ENCODE results near the gene FLRT1. TPM values are rescaled to one million over a fixed set of nuclear protein-coding genes. Genes with fewer than 3 reads are reported as not detected.

Gene FLRT1
- total RNA-seq, 1 donor from 2014 or later: 3.7 TPM

DNA sequence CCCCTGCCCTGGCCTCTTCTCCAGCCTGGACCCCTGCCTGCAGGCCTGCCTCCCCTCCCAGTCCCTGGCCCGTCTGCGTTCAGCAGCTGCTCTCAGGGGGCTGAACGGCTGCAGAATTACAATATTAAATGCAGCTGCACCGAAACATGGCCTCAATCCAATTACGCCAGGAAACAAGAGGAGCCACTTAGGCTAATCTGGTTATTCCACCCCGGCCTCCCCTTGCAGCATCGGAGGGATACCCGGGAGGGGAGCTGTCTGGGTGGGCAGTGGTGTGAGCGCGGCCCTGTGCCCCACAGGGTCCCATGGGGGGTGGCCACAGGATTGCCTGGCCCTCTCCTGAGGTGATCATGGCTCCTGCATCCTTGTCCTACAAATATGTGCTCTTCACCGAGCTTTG is 42.6 kb downstream of the FLRT1 start:
- Mint-ChIP-seq H3K4me3 (ENCODE audit: unreplicated experiment) (no peak overlapping the region), H3K27ac (ENCODE audit: unreplicated experiment) (no peak overlapping the region), H3K4me1 (ENCODE audit: low read depth, unreplicated experiment) (peaks cover 4% of the 10 kb centered on the region), H3K27me3 (ENCODE audit: unreplicated experiment) (peaks cover 9% of the 10 kb centered on the region), H3K9me3 (ENCODE audit: unreplicated experiment) (no peaks in the 10 kb centered on the region), H3K36me3 (ENCODE audit: unreplicated experiment) (no peaks in the 10 kb centered on the region)
- TF ChIP-seq CTCF (IDR thresholded peaks at IDR 0.05; ENCODE audit: partially characterized antibody, unreplicated experiment): no peak
- DNase-seq: peak; percentile 57

- Mint-ChIP-seq H3K36me3 (ENCODE audit: unreplicated experiment) (no peaks in the 10 kb centered on the region), H3K4me1 (ENCODE audit: low read depth, unreplicated experiment) (peaks cover 4% of the 10 kb centered on the region), H3K27ac (ENCODE audit: unreplicated experiment) (no peak overlapping the region), H3K4me3 (ENCODE audit: unreplicated experiment) (no peak overlapping the region), H3K27me3 (ENCODE audit: unreplicated experiment) (peaks cover 9% of the 10 kb centered on the region), H3K9me3 (ENCODE audit: unreplicated experiment) (no peaks in the 10 kb centered on the region)
- no peak for TF ChIP-seq CTCF (IDR thresholded peaks at IDR 0.05; ENCODE audit: partially characterized antibody, unreplicated experiment)
- DNase-seq: no peak
Measured at GRCh38 chr11:64078905-64079304, 43.2 kb downstream of the FLRT1 start.

DNA sequence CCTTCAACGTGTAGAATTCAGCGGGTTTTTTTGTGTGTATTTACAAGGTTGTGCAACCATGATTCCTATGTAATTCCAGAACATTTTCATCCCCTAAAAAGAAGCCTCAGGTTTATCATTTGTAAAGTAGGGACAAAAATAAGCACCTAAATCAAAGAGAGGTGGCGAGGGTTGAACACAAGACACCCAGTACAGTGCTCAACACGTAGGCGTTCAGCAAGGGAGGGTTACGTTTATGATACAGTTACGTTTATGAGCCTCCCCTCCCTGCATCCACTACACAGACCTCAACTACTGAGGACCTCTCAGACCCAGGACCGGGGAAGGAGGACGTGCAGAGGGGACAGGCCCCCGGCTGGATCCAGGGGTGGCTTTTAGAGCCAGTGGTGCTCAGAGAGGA is 44.7 kb downstream of the FLRT1 start:
- no peak for TF ChIP-seq CTCF (IDR thresholded peaks at IDR 0.05; ENCODE audit: partially characterized antibody, unreplicated experiment)
- H3K4me1 Mint-ChIP-seq (ENCODE audit: low read depth, unreplicated experiment): peaks cover 4% of the 10 kb centered on the region
- no peak overlapping the region for H3K4me3 Mint-ChIP-seq (ENCODE audit: unreplicated experiment)
- H3K27me3 Mint-ChIP-seq (ENCODE audit: unreplicated experiment): peaks cover 9% of the 10 kb centered on the region
- no peaks in the 10 kb centered on the region for H3K9me3 Mint-ChIP-seq (ENCODE audit: unreplicated experiment)
- H3K27ac Mint-ChIP-seq (ENCODE audit: unreplicated experiment): no peak overlapping the region
- DNase-seq: no peak
- H3K36me3 Mint-ChIP-seq (ENCODE audit: unreplicated experiment): no peaks in the 10 kb centered on the region

GRCh38 chr11:64081745-64082442 is 46.2 kb downstream of the FLRT1 start:
- H3K4me1 Mint-ChIP-seq (ENCODE audit: low read depth, unreplicated experiment): peaks cover 11% of the 10 kb centered on the region
- H3K4me3 Mint-ChIP-seq (ENCODE audit: unreplicated experiment): no peak overlapping the region
- no peaks in the 10 kb centered on the region for H3K36me3 Mint-ChIP-seq (ENCODE audit: unreplicated experiment)
- no peaks in the 10 kb centered on the region for H3K9me3 Mint-ChIP-seq (ENCODE audit: unreplicated experiment)
- DNase-seq: no peak
- no peak for TF ChIP-seq CTCF (IDR thresholded peaks at IDR 0.05; ENCODE audit: partially characterized antibody, unreplicated experiment)
- H3K27ac Mint-ChIP-seq (ENCODE audit: unreplicated experiment): no peak overlapping the region
- H3K27me3 Mint-ChIP-seq (ENCODE audit: unreplicated experiment): peaks cover 6% of the 10 kb centered on the region

- Mint-ChIP-seq H3K9me3 (ENCODE audit: unreplicated experiment) (no peaks in the 10 kb centered on the region), H3K36me3 (ENCODE audit: unreplicated experiment) (no peaks in the 10 kb centered on the region), H3K27me3 (ENCODE audit: unreplicated experiment) (peaks cover 5% of the 10 kb centered on the region), H3K27ac (ENCODE audit: unreplicated experiment) (no peak overlapping the region), H3K4me1 (ENCODE audit: low read depth, unreplicated experiment) (peaks cover 11% of the 10 kb centered on the region), H3K4me3 (ENCODE audit: unreplicated experiment) (no peak overlapping the region)
- DNase-seq: no peak
- TF ChIP-seq CTCF (IDR thresholded peaks at IDR 0.05; ENCODE audit: partially characterized antibody, unreplicated experiment): no peak
Measured at GRCh38 chr11:64083398-64084080, 47.8 kb downstream of the FLRT1 start.

Measured in glutamatergic neuron (in vitro differentiated cells).